ENCODE data around the gene SLC35F2.
"Not testable (repeated sequence)": the region's sequence is repeated elsewhere in the genome, so short reads cannot be mapped to it uniquely, and the experiment has no call there.

The SLC35F2 gene

DNA sequence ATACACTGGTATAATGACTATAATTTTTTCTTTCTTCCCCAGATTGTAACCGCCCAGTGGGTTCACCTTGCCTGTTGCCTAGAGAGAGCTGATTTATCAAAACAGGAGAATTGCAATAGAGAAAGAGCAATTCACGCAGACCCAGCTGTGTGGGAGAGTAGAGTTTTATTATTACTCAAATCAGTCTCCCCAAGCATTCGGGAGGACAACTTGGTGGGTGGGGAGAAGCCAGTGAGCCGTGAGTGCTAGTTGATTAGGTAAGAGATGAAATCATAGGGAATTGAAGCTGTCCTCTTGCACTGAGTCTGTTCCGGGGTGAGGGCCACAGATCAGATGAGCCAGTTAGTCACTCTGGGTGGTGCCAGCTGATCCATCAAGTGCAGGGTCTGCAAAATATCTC, 73.2 kb downstream of the SLC35F2 start:
- DNase-seq (ENCODE audit: low spot score): no peak

DNA sequence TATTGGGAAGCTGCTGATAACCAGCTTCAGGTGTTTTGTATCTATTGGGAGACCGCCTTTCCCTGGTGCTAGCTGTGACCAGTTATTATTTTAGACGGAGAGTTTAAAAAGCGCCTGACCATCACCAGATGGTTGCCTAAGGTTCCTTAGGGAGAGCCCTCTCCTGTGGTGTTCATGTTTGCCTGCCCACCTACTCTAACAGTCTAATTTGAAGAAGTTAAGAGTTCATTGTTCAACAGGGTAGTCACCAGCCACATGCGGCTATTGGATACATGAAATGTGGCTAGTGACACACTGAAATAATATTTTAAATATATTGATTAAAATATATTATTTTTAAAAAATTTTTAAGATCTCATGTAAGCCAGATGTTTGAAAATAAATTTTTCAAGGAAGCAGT, 75.5 kb downstream of the SLC35F2 start:
- no peak for DNase-seq (ENCODE audit: low spot score)

DNA sequence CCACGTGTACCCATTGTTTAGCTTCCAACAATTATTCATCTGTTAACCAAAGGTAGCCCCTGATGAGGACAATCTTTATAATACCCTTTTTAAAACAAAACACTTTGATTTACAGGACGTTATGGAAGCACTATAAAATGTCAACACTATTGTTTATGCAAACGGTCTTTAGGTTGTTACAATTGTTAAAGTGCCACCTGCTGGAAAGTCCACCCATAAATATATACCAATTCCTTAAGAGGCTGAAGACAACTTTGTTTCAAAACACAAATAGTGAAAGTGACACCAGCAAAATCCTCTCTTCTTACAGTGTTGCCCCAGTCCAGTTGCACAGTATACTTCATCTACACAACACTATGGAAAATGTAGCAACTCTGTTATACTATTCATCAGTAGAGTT, 77.8 kb downstream of the SLC35F2 start:
- no peak for DNase-seq (ENCODE audit: low spot score)

DNA sequence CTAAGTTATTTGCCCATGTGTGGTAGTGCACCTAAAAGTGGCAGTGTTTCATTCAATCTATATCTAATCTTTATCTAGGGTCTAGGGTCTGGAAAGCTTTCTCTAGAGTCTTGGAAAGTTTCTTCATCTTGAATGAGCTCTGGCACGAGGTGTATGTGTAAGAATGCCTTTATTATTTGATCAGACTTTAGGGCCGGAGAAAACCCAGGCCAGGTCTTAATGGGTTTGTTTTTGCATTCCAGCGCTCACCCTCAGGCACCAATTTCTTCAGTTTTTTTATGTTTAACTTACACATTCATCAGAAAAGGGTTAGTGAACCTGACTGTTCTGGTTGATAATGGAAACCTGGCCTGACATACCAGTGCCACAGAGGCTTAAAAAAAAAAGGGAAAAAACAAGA, 78.5 kb downstream of the SLC35F2 start:
- no peak for DNase-seq (ENCODE audit: low spot score)

DNA sequence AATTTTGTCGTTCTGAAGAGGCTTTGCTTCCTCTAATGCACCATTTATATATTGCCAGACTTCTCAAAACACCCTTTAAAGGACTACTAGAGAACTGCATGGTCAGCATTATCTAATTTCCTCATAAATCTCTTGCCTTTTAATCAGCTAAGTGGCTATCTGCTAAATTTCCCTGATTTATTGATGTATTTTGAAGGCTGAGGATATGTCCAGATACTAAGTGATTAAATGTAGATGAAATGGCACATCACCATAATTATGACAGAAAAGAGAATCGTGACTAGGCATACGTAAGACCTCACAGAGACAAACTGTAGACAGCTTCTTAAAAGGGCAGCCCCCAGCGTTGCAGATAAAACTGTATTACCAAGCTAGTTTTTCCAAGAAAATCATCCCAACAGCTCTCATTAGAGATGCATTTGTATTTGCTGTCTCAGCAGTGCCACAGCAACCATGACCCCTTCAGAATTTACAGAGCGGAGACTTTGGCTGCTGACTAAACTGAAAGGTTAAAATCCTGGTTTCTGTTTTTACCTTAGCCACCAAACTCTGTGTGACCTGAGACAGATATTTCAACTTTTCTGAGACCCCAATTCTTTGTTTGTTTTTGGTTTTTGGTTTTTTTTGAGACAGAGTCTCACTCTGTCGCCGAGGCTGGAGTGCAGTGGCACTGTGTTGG, 79.6 kb downstream of the SLC35F2 start:
- no peak for DNase-seq (ENCODE audit: low spot score)

DNA sequence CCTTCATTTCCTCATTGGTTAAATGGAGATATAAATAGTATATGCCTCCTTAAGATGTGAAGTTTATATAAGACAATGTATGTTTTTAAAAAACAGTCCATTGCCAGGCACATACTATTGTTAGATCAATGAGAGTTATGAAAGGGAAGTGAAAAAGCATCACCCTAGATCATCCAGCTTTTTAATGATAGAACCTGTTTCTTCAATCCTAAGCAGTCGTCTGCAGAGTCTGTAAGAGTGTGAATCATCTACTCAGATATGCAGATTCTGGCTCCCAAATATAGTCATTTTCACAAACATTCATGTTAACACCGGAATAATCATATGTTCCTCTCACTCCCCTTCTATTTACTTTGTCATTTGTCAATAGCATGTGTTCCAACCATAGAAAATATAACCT, 81.5 kb downstream of the SLC35F2 start:
- no peak for DNase-seq (ENCODE audit: low spot score)

DNA sequence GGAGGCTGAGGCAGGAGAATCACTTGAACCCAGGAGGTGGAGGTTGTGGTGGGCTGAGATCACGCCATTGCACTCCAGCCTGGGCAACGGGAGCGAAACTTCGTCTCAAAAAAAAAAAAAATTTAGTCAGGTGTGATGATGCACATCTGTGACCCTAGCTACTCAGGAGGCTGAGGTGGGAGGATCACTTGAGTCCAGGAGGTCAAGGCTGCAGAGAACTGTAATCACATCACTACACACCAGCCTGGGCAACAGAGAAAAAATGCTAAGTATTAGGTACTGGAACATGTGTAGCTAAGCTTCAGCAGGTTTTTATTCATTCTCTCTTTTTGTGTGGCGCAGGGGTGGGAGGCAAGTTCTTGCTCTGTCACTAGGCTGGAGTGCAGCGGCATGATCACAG, 82.5 kb downstream of the SLC35F2 start:
- no peak for DNase-seq (ENCODE audit: low spot score)

DNA sequence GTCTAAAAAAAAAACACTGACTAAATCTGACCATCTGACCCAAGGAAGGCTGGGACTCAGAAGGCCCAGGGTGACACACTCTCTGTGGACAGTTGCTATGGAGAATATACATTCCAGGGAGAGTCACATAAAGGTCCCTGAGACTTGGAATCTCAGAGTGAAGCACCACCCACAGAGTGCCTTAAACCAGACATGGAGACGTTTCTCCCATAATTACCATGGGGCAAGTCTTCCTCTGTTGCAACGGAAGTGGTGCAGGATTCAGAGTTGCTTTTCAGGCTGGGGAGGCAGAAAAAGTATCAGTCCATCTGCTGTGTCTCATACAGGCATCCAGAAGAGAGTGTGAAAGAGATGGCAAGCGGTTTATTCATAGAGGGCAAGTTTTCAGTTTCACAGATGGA, 88.0 kb downstream of the SLC35F2 start:
- no peak for DNase-seq (ENCODE audit: low spot score)

DNA sequence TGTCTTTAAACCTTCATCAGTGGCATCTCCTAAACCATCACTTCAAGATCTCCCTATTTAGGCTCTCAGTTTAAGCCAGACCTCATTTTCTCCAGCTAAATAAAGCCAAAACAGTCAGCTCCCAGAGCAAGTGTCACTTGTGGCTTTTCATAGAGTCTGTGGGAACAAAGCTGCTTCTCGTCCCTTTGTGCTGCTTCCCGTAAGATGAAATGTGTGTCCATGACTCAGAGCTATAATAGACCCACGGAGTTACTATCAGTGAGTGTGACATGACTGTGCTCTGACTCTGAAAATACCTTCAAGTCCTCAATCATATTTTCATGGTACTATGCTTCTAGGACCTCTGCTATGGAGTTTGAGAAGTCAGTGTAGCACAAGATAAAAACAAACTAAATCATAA, 89.4 kb downstream of the SLC35F2 start:
- no peak for DNase-seq (ENCODE audit: low spot score)

DNA sequence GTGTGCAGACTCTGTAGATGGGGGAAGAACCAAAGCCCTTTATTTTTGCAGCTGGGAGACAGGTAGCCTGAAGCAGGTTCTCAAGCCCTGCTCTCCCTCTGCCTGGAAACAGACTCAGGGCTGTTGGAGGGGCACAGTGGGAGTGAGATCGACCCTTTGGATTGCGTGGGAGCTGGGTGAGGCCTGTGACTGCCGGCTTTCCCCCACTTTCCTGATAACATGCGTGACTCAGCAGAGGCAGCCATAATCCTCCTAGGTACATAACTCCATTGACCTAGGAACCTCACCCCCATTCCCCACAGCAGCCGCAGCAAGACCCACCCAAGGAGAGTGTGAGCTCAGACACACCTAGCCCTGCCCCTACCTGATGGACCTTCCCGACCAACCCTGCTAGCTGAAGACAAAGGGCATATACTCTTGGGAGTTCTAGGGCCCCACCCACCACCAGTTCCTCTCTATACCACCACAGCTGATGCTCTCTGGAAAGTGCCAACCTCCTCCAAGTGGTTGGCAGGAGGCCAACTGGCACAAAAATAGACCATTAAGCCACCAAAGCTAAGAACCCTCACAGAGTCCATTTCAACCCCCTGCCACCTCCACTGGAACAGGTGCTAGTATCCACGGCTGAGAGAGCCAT, 99.8 kb downstream of the SLC35F2 start:
- not testable (repeated sequence) for DNase-seq (ENCODE audit: low spot score)

DNA sequence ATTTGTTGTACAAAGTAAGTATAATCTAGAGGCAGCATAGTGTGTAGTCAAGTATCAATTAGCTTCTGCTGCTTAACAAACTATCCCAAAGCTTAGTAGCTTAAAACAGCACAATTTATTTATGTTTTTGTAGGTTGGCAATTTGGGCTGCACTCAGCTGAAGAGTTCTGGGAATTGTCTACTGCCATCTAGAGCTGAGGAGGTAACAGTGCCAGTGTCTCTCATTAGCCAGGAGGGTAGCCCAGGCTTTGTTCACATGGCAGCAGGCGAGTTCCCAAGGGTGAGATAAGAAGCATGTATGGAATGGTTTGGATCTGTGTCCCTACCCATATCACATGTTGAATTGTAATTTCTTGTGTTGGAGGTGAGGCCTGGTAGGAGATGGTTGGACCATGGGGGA, 100.9 kb downstream of the SLC35F2 start:
- no peak for DNase-seq (ENCODE audit: low spot score)

DNA sequence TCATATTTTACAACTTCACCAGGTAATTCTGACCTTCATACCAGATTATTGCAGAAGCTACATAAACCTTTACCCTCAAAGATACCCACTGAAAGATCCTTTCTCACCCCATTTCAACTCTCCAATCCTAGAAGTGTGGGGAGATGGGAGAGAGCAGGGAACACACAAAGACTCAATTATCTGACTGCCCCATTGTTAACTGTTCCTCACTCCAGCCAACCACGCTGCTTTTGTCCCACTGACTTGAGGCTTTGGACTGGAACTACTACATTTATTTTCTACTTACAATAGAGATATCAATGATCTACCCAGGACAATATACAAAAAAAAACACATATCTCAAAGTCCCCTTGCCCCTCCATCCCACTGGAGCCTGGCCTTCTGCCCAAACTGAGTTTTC, 102.0 kb downstream of the SLC35F2 start:
- DNase-seq (ENCODE audit: low spot score): no peak

DNA sequence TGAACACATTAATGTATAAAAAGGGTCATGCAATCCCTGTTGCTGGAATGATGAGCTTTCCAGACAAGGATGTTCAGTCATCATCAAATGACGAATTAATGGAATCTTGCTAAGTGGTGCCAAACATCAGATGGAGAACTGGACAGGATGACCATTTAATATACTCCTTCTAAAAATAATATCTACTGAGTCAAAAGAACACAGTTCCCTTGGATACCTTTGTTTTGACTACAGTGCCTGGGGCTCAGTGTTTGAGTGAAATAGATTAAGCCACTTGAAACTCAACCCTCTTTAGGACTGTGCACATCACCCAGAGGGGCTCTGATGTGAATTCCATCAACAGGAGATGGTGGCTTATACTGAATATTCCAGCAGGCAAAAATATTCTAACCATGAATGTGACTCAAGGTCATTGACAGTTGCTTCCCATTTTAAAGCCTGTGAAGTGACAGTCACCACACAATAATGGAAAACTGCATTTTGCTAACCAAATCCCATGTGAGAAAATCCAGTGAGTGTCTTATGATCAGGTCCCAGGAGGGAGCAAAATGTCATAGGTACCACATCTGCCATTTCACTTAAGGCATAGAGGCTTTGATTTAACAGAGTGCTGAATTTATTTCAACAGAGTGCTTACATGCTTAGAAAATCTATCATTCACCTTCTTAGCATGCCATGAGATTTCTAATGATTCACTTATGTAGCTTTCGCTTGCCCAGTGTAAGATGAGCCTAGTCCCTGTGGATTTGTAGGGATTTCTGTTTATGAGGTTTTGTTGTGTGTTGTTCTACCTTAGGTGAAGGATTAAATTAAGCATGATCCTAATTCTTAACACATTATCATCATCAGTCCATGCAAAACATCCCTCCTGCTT, 105.4 kb downstream of the SLC35F2 start:
- DNase-seq (ENCODE audit: low spot score): no peak

DNA sequence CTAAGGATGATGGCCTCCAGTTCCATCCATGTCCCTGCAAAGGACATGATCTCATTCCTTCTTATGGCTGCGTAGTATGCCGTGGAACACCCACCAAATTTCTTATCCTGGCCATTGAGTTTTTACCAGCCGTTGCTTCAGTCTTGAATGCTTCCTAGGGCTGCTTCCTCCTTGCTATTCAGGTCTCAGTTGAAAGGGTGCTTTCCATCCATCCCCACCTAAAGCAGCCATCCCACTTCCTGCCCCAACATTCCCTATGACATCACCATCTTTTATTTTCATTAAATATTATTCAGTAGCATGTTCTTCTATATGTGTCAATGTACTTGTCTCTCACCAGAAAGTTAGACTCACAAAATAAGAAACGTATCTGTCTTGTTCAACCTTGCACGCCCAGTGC, 106.1 kb downstream of the SLC35F2 start:
- no peak for DNase-seq (ENCODE audit: low spot score)

DNA sequence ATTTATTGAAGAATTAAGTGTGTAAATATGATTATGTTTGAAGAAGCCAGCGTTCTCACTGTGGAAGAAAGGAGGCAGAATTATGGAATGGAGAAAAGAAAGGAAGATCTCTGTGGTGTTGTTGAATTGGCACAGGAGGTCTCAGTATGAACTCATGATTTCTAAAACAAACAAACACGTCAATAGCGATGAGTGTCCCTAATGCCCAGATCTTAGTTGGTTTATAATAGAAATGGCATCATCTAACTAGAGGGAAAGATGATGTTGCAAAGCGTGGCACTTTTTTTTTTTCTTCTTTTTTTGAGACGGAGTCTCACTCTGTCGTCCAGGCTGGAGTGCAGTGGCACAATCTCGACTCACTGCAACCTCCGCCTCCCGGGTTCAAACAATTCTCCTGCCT, 107.5 kb downstream of the SLC35F2 start:
- no peak for DNase-seq (ENCODE audit: low spot score)

DNA sequence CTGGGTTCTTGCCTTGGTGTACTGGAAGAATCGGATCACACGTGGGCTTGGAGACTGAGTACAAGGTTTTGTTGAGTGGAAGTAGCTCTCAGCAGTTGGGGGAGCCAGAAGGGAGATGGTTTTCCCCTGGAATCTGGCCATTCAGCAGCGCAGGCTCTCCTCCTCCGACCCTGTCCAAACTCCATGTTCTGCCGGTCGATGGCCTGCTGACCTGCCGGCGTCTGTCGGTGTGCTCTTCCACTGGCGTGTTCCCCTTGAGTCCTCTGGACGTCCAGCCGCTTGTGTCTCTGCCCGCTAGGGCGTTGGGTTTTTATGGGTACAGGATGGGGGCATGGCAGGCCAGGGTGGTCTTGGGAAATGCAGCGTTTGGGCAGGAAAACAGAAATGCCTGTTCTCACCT, 108.3 kb downstream of the SLC35F2 start:
- no peak for DNase-seq (ENCODE audit: low spot score)

DNA sequence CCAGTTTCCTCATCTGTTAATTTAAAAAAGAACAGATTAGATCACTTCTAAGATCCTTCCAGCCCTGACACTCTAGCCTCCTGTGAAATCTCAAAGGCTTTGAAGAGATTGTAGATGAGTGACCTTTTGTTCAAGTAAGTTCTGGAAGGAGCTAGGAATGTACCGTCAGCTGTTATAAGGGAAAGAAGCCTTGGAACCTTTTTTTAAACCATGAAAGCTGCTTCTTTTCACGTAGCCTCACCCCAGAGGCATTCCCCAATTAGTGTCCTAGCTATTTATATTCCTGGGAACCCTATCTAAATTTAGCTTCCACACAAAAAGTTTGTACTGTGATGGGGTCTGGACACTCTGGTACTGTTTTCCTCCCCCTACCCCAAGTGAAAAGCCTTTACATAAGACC, 111.0 kb downstream of the SLC35F2 start:
- peak; percentile 1 for DNase-seq (ENCODE audit: low spot score)

DNA sequence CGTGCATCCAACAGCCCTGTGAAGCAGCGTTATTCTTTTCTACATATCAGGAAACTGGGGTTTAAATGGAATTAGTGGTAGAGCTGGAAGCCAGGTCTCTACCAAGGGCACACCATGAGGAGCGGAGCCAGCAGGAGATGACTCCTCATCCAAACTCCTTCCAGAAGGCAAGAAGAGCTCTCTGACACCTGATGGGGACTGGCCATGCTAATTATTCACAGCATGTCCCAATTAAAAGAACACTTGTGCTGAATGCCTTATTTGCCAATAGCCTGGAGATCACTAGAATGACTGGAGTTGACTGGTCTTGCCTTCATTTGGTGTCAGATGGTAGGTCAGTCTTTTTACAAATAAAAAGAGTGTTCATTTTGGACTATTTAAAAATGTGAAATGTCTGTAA, 113.9 kb downstream of the SLC35F2 start:
- DNase-seq (ENCODE audit: low spot score): no peak

DNA sequence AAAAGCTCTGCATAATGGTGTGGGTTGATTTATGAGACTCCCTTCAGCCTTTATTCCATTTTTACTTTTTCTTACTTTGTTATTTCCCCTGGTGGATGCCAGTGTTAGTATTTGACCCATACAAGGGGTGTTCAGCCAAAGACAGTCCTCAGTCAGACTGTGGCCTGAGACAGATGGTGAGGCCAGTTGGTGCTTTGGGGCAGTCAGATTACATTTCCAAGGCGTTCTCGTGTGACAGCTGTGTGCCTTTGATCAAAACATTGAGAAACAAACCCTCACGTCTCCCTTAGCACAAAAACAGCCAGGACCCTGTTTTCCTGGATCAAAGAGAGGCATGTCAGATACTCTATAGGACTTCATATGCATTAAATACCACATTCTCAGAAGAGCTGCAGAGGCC, 115.4 kb downstream of the SLC35F2 start:
- no peak for DNase-seq (ENCODE audit: low spot score)

DNA sequence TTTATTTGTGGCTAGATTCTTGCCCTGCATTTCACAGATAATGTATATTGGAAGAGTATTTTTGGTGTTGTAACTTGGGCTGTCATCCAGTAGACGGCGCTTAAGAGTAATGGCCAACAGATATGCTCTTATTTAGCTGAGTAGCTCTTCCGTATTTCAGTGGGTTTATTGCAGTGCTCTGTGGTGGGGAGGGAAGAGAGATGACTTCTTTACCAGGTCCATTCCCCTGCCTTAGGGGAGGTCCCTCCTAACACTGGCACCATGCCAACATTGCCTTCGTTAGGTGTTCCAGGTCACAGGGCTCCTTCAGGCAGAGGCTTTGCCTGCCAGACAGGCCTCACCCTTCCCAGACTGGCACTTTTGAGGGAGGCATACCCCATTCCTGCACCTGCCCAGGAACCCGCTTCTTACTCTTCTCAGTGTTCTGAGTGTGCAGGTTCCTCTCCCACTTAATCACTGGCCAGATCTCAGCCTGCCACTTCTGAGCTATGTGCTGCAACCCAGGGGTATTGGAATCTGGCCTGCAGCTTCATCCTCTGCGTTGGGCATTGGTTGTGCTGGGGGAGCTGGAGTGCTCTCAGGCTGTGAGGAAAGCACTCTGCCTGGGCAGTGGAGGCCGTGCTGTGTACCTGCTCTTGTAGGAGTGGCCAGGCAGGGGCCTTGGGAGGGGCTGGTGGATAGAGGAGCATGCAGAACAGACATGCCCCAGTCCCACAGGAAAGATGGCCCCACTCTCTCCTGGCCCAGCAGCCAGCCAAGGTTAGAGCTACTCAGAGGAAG, 117.4 kb downstream of the SLC35F2 start:
- DNase-seq (ENCODE audit: low spot score): no peak
